Stimulated activated CD8-positive, alpha-beta memory T cell treated with anti-CD3 and anti-CD28 coated beads, Interleukin-15, amount 100 ng/mL, for 1 hour (primary cell): ENCODE data around the gene TRAIP.
A peak's percentile ranks its signal among the peaks of the same experiment; 100 is the strongest.
"Not testable (repeated sequence)": the region's sequence is repeated elsewhere in the genome, so short reads cannot be mapped to it uniquely, and the experiment has no call there.

Experiments
- DNase-seq: peaks from one replicate; pipeline ENCODE4 v3.0.0-alpha.2; 2020; ENCODE audit warnings: low read depth

TRAIP gene

GRCh38 chr3:49791571-49791970 is 64.8 kb downstream of the TRAIP start:
- no peak for DNase-seq

DNA sequence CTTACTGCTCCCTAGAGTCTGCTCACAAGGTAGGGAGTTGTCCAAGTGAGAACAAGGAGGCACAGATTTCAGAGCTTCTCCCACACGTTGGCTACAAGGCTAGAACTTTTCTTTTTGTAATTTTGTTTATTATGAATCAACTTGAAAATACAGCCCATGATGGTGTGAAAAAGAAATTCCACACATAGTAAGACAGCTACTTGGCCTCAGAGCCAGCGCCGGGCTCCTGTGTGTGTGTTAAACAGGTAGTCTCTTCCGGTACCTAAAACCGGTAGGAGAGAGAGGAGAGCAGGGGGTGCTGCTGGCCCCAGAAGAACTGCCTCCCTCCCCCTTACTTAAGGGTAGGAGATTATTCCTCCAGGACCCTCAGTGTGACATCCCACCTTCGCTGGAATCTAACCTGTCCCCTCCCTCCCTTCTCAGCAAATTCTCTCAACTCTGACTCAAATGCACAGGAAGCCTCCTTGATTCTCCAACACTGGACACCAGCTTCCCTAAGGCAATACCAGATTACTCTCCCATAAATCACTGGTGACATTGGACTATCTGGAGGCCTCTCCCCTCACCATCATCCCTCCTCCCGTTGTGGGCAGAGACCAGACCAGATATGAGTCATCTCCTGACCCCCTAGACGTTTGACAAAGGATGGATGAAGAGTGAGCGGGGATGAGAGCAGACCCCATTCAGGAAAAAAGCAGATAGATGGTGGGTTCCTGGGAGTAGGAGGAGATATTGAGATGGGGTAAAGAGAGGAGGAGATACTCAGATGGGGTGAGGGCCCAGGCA is 65.5 kb downstream of the TRAIP start:
- no peak for DNase-seq

DNA sequence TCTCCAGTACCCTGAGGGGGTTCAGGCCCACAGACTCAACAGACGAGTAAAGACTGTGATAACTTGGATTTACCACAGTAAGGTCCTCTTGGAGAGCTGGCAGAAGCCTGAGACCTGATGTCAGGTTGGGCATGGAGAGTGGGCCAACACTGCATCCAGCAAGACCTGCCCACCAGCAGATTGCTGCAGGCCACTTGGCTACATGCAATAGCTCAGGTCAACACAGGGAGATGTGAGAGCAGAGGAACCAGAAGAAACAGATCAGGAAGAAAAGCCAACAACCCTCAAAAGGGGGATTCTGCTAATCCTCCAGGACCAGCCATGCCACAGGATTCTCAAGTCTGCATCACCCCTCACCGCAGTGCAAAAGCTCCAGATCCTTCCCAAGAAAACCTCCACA is 68.3 kb downstream of the TRAIP start:
- DNase-seq: no peak

DNA sequence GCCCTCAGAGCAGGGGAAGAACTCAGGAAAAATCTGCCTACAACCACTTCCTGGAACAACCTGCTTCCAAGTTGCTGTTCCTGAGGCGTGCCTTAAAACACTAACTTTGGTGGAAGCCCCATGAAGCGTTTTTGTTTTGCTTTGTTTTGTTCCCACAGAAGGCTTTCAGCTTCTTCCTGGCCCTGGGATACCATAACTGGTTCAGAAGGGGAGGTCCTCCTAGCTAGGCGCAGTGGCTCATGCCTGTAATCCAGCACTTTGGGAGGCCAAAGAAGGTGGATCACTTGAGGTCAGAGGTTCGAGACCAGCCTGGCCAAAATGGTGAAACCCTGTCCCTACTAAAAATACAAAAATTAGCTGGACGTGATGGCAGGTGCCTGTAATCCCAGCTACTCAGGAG is 68.8 kb downstream of the TRAIP start:
- no peak for DNase-seq

- no peak for DNase-seq
Observed at GRCh38 chr3:49787182-49787464, 69.2 kb downstream of the TRAIP start.

- DNase-seq: peak; percentile 99
Observed at GRCh38 chr3:49786357-49787181, 69.8 kb downstream of the TRAIP start, which contains the start of gene IP6K1. Gene IP6K1, minus strand, starts transcription at chr3:49786542. Its CDS starts 38,502 bp downstream, at chr3:49748040.

GRCh38 chr3:49785565-49786356 is 70.6 kb downstream of the TRAIP start:
- no peak for DNase-seq

GRCh38 chr3:49782277-49782676 is 74.1 kb downstream of the TRAIP start:
- DNase-seq: not testable (repeated sequence)

DNA sequence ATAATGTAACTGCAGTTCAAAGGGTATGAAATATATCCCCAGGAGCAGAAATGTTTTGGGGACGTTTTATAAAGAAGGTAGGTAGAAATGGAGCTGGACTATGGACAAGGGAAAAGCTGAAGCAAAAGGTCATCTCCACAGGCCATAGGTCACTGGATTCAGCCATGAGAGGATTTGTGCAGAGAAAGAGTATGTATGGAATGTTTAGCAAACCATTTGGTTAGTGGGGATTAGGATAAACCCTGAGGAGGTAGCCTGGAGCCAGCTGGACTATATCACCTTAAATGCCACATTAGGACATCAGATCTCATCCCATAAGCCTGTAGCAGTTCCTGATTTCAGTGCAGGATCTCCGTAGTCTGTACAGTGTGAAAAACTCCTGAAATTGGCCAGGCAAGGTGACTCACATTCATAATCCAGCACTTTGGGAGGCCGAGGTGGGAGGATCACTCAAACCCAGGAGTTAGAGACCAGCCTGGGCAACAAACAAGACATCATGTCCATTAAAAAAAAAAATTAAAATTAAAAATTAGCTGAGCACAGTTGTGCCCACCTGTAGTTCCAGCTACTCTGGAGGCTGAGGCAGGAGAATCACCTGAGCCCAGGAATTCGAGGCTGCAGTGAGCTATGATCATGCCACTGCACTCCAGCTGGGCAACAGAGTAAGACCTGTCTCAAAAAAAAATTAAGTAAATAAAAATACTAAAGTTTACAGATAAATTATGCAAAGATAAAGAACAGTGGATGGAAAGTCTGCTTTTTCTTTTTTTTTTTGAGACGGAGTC is 74.8 kb downstream of the TRAIP start:
- DNase-seq: no peak

DNA sequence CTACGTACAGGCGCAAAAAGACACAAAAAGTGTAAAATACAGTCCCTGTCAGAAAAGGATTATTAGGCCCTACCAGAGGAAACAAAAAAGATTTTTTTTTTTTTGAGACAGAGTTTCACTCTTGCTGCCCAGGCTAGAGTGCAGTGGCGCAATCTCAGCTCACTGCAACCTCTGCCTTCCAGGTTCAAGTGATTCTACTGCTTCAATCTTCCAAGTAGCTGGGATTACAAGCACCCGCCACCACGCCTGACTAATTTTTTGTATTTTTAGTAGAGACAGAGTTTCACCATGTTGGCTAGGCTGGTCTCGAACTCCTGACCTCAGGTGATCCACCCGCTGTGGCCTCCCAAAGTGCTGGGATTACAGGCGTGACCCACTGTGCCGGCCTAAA is 75.4 kb downstream of the TRAIP start:
- not testable (repeated sequence) for DNase-seq

GRCh38 chr3:49780080-49780974 is 76.0 kb downstream of the TRAIP start:
- DNase-seq: no peak

GRCh38 chr3:49779358-49780079 is 76.8 kb downstream of the TRAIP start:
- DNase-seq: no peak
